Chondrocyte (in vitro differentiated cells): ENCODE results near the gene LYZL2. TPM values are rescaled to one million over a fixed set of nuclear protein-coding genes. Genes with fewer than 3 reads are reported as not detected.
"Not testable (repeated sequence)": the region's sequence is repeated elsewhere in the genome, so short reads cannot be mapped to it uniquely, and the experiment has no call there.

Experiments
- DNase-seq: peaks from one replicate; pipeline ENCODE4 v3.0.0; 2021; ENCODE audit warnings: mixed read lengths, low spot score
- H3K27ac Mint-ChIP-seq: one replicate; pipeline ENCODE4 v1.8.0; 2021; ENCODE audit warnings: mild to moderate bottlenecking, moderate library complexity, mixed read lengths; ENCODE audit not compliant: unreplicated experiment
- H3K27me3 Mint-ChIP-seq: 2 replicates; pipeline ENCODE4 v1.8.0; 2021; ENCODE audit warnings: low read depth, mixed read lengths
- H3K36me3 Mint-ChIP-seq: 2 replicates; pipeline ENCODE4 v1.8.0; 2021; ENCODE audit warnings: low read depth, mixed read lengths
- H3K4me1 Mint-ChIP-seq: 2 replicates; pipeline ENCODE4 v1.8.0; 2021; ENCODE audit warnings: low read depth, mild to moderate bottlenecking, mixed read lengths
- H3K4me3 Mint-ChIP-seq: one replicate; pipeline ENCODE4 v1.8.0; 2021; ENCODE audit warnings: mild to moderate bottlenecking, moderate library complexity, mixed read lengths; ENCODE audit not compliant: unreplicated experiment
- H3K9me3 Mint-ChIP-seq: 2 replicates; pipeline ENCODE4 v1.8.0; 2021; ENCODE audit warnings: low read depth, mixed read lengths
- total RNA-seq: library from RNA; stranded (reverse); gene quantifications from 3 replicates; pipeline ENCODE4 v1.2.1, GENCODE V29; 2021
- TF ChIP-seq, protein P1 (sequence below): fragments of 200-600 bp; sonication (generic); IDR thresholded peaks from 2 replicates; pipeline ENCODE4 v1.5.0; 2021; ENCODE audit warnings: antibody characterized with exemption, mild to moderate bottlenecking, moderate library complexity

LYZL2 gene
- total RNA-seq, 1 donor from 2014 or later = not detected

DNA sequence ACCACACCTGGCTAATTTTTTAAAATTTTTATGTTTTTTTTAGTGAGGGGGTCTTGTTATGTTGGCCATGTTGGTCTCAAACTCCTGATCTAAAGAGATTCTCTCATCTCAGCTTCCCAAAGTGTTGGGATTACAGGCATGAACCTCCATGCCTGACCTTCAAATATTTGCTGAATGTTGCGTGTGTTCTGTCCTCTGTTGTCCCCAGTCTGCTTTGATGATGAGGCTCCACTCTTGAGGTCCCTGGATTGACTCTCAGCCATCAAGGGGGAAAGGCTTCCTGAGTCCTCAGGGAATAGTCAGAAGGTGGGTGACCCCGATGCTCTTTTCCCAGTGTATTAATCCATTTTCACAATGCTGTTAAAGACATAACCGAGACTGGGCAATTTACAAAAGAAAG lies 26.0 kb downstream of the LYZL2 start:
- H3K27ac Mint-ChIP-seq = no peak overlapping the region
- no peak for DNase-seq
- no peaks in the 10 kb centered on the region for H3K36me3 Mint-ChIP-seq
- peaks cover 19% of the 10 kb centered on the region for H3K4me1 Mint-ChIP-seq
- H3K9me3 Mint-ChIP-seq = no peaks in the 10 kb centered on the region
- TF ChIP-seq, protein P1, sequence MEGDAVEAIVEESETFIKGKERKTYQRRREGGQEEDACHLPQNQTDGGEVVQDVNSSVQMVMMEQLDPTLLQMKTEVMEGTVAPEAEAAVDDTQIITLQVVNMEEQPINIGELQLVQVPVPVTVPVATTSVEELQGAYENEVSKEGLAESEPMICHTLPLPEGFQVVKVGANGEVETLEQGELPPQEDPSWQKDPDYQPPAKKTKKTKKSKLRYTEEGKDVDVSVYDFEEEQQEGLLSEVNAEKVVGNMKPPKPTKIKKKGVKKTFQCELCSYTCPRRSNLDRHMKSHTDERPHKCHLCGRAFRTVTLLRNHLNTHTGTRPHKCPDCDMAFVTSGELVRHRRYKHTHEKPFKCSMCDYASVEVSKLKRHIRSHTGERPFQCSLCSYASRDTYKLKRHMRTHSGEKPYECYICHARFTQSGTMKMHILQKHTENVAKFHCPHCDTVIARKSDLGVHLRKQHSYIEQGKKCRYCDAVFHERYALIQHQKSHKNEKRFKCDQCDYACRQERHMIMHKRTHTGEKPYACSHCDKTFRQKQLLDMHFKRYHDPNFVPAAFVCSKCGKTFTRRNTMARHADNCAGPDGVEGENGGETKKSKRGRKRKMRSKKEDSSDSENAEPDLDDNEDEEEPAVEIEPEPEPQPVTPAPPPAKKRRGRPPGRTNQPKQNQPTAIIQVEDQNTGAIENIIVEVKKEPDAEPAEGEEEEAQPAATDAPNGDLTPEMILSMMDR = no peak
- H3K27me3 Mint-ChIP-seq = no peaks in the 10 kb centered on the region
- no peak overlapping the region for H3K4me3 Mint-ChIP-seq

DNA sequence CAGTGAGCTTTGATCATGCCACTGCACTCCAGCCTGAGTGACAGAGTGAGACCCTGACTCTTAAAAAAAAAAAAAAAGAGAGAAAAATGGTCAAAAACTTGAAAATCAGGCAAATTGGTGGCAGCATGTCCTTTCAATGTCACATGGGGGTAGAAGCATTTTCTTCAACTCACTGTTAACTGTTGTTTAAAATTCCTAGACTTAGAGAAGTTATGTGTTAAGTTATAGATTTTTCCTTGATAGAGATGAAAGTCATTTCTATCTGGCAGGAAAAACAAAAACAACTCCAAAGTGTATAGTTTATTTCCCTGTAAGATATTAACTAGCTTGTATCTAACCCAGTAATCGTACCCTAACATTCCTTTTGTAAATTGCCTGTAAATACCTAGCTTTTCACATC lies 26.8 kb downstream of the LYZL2 start:
- H3K27ac Mint-ChIP-seq = no peak overlapping the region
- H3K4me1 Mint-ChIP-seq = peaks cover 19% of the 10 kb centered on the region
- no peaks in the 10 kb centered on the region for H3K27me3 Mint-ChIP-seq
- no peaks in the 10 kb centered on the region for H3K36me3 Mint-ChIP-seq
- no peak overlapping the region for H3K4me3 Mint-ChIP-seq
- TF ChIP-seq, protein P1 = no peak
- no peaks in the 10 kb centered on the region for H3K9me3 Mint-ChIP-seq
- no peak for DNase-seq

DNA sequence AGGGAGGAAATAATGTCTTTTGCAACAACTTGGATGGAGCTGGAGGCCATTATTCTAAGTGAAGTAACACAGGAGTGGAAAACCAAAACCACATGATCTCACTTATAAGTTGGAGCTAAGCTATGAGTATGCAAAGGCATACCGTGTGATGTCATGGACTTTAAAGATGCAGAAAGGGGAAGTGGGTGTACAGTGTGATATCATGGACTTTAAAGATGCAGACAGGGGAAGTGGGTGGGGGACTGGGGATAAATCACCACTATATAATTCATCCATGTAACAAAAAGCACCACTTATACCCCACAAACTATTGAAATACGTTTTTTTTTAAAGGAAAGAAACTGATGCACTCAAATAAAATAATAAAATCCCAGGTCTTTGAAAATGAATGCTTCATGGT lies 29.5 kb downstream of the LYZL2 start:
- no peaks in the 10 kb centered on the region for H3K9me3 Mint-ChIP-seq
- no peak overlapping the region for H3K27ac Mint-ChIP-seq
- TF ChIP-seq, protein P1 = no peak
- H3K4me3 Mint-ChIP-seq = no peak overlapping the region
- no peak for DNase-seq
- H3K4me1 Mint-ChIP-seq = peaks cover 15% of the 10 kb centered on the region
- no peaks in the 10 kb centered on the region for H3K36me3 Mint-ChIP-seq
- H3K27me3 Mint-ChIP-seq = no peaks in the 10 kb centered on the region

DNA sequence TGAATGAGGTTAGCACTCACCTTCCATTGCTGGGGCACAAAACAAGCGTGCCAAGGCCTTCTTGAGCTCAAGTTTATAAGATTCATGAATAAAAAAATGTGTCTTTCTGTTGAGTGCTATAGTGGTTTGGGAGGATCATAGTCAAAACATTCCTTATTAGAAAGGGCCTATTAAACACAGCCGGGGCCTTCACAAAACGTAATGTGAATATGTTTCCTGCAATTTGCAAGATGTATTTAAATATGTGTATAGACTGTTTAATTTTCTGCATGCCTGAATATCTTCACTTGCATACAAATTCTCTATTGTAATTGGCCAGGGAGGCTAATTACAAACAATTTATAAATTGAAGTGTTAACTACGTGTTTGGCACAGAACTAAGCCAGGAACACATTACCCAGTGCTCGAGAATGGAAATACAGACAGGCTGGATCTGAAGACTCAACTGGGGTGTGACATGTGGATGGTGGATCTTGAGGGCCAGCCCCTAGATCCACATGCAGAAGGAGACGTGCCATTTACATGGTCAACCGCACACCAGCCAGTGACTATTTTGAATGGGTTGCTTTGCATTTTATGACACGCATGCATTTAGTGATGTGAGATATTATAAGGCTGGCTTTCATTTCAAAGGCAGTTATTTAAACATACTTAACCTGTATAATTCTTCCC lies 31.3 kb downstream of the LYZL2 start:
- Mint-ChIP-seq H3K4me1 (peaks cover 12% of the 10 kb centered on the region), H3K36me3 (no peaks in the 10 kb centered on the region), H3K9me3 (no peaks in the 10 kb centered on the region), H3K4me3 (no peak overlapping the region), H3K27ac (no peak overlapping the region), H3K27me3 (peaks cover 11% of the 10 kb centered on the region)
- TF ChIP-seq, protein P1 = no peak
- no peak for DNase-seq

DNA sequence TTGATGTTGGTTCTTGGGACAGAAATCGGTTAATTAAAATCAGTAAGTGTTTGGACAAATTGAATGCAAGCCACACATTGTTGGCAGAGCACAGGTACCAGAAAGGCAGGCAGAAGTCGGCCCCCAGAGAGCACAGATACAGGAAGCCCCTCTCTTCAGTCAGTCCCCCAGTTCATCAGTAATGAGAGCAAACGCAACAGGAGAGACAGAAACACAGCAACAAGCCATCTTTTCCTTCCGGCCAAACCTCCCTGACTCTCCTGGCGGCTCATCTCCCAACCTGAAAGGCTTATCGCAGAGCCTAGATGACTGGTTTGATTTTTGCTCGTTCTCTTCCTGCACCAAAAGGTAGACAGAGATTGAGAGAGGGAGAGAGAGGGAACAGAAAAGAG lies 32.1 kb downstream of the LYZL2 start:
- not testable (repeated sequence) for H3K4me3 Mint-ChIP-seq, H3K36me3 Mint-ChIP-seq, DNase-seq, H3K9me3 Mint-ChIP-seq, H3K27ac Mint-ChIP-seq
- Mint-ChIP-seq H3K4me1 (peaks cover 12% of the 10 kb centered on the region), H3K27me3 (peaks cover 17% of the 10 kb centered on the region)

DNA sequence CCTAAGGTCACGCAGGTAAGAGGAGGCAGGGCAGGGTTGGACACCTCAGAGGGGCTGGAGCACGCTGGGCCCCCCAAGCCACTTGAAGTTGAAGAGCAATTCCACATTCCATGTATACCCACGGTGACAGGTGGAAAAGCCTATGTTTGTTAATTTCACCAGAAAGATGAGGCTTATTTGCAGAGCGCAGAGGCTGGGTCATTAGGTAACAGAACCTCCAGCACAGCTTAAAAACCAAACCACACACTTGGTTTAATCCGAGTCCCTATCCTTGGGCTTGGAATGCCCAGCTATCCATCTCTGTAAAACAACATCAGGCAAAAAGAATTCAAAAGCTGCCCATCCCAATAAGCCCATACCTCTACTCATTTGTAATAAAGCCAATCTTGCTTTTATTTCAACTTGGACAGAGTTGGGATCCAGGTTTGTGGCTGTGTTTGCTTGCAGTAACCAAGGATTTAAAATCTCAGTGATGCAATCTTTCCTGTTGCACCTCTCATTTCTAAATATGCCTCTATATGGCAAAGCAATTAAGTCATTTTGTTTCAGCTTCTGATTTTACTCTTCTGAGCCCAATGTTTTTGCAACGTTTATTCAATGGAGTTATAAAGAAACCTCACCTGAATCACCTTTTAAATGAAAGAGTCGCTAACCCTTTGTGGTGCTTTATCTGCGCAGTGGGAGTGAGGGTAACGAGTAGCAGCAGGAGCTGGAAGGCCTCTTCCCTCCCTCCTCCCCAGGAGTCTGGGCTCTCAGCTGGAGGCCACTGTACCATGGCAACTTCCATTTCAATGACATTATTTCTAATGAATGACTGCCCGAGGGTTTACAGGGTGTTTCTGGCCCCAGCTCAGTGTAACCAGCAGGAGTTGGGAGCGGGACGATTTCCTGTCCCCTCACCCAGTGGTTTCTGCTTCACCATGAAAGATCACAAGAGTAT lies 32.8 kb downstream of the LYZL2 start:
- not testable (repeated sequence) for H3K4me3 Mint-ChIP-seq

More for the DNA sequence above, 32.8 kb downstream of the LYZL2 start:
- H3K27me3 Mint-ChIP-seq = peaks cover 17% of the 10 kb centered on the region
- peaks cover 12% of the 10 kb centered on the region for H3K4me1 Mint-ChIP-seq
- peak overlapping the region; percentile 15 for H3K27ac Mint-ChIP-seq
- not testable (repeated sequence) for H3K9me3 Mint-ChIP-seq, DNase-seq, H3K36me3 Mint-ChIP-seq
